Motor neuron (in vitro differentiated cells): ENCODE data around the gene NSUN2. TPM values are rescaled to one million over a fixed set of nuclear protein-coding genes. Genes with fewer than 3 reads are reported as not detected.

ENCODE experiments used
- ATAC-seq, 8 experiments: fragments of 200-7000 bp; cut with Tn5 transposase; replicated peaks in 6 of 8; 2 replicates each; pipeline ENCODE4 v1.8.0; 2021; ENCODE audit warnings: mild to moderate bottlenecking in 8 of 8, moderate library complexity in 8 of 8
- H3K27ac ChIP-seq, 2 donors: fragments of 250-450 bp; sonication (Bioruptor Pico); 2 replicates each; pipeline ENCODE4 v1.9.0; 2021; ENCODE audit warnings: antibody characterized with exemption in 2 of 2, mild to moderate bottlenecking in 2 of 2, moderate library complexity in 1 of 2
- H3K4me1 ChIP-seq, 2 donors: fragments of 250-450 bp; sonication (Bioruptor Pico); replicated peaks in 1 of 2; 2 replicates each; pipeline ENCODE4 v1.6.1; 2021; ENCODE audit warnings: antibody characterized with exemption in 2 of 2, mild to moderate bottlenecking in 2 of 2, moderate library complexity in 1 of 2
- H3K4me3 ChIP-seq, 5 donors: fragments of 250-450 bp; sonication (Bioruptor Pico); 2 replicates each; pipeline ENCODE4 v1.9.0; 2021; ENCODE audit warnings: antibody characterized with exemption in 5 of 5, mild to moderate bottlenecking in 5 of 5, moderate library complexity in 4 of 5
- WGBS, 10 experiments: fragments of 450-650 bp; shearing (Covaris generic); methylation state at CpG; one replicate each; pipeline ENCODE4 v1.0.0; 2022; 5-methylcytosine and 5-hydroxymethylcytosine counted together
- in situ Hi-C, 9 experiments: fragments of 400-800 bp; cut with MboI; loops; one replicate each; pipeline ENCODE4 v1.15.0; 2021; ENCODE audit warnings: low sequenced_read_pairs in 9 of 9, low pct_unique_long_range_greater_than_20kb in 2 of 9; ENCODE audit not compliant: unreplicated experiment in 9 of 9
- total RNA-seq, 8 experiments: library from RNA; unstranded; fragments of 300-600 nt; gene quantifications; 2 replicates each; pipeline versions ENCODE4 v1.2.3 to v1.2.4, GENCODE V29; 2022

NSUN2 gene
- total RNA-seq, 8 experiments from 2014 or later = 20.6 to 86.7 (median 35.2) TPM

DNA sequence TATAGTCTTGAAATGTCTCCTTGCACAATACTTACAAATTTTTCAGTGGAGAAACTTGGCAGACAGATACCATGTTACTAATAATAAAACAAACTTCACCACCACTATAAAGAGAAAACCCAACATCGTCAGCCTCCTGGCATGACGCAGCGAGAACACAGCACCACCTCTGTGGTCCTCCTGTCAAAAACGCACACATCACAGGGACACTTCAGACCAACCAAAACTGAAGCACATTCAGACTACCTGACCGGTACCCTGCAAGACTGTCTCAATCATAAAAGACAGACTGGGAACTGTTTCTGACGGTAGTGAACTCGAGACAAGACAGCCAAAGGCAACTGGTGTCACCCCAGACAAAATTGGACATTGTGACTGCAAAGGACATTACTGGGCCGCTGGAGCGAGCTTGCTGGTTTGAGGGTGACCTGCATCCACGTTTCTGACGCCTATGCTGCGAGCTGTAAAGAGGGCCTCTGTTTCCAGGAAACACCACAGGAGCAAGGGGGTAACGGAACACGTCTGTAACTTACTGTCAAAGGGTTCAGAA is 34.4 kb downstream of the NSUN2 start:
- Histone ChIP-seq H3K4me3 (no peak overlapping the region), H3K4me1 (peaks cover 8 to 17% of the 10 kb centered on the region in 2 donors), H3K27ac (no peak overlapping the region)
- in situ Hi-C loops = loop anchor here in 2 of 9 experiments (25.0 kb wide), 1 partner anchor 1111 kb away; no protein-coding TSS in a partner anchor
- WGBS, 10 experiments = 56 to 100% (median 82%) methylated on average over 2 to 12 of the region's 14 CpGs; no CpG with 5 or more reads in 2 of the 10 experiments
- no peak for ATAC-seq

DNA sequence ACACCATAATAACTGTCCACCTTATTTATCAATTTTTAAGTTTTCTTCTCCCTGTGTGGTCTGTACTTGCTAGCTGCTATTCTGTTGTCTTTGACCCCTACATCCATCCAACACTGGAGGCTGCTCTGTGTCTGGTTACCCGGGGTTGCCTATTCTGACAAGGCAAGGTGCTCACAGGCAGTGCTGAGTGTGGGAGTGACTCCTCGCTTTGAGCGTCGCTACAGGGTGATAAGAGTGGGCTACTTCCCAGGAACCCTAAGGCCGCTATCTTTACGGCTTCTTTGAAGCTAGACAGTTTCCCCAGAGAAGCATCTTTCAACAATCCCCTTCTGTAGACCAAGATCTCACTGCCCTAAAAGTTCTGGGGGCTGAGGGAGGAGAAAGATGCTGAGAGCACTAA is 35.3 kb downstream of the NSUN2 start:
- Histone ChIP-seq H3K27ac (no peak overlapping the region), H3K4me1 (peaks cover 8 to 20% of the 10 kb centered on the region in 2 donors), H3K4me3 (no peak overlapping the region)
- 63 to 100% (median 80%) methylated on average over 1 to 6 of the region's 6 CpGs; no CpG with 5 or more reads in 3 of the 10 experiments for WGBS, 10 experiments
- no peak for ATAC-seq
- in situ Hi-C loops = loop anchor here in 2 of 9 experiments (25.0 kb wide), 1 partner anchor 1110 kb away; no protein-coding TSS in a partner anchor

DNA sequence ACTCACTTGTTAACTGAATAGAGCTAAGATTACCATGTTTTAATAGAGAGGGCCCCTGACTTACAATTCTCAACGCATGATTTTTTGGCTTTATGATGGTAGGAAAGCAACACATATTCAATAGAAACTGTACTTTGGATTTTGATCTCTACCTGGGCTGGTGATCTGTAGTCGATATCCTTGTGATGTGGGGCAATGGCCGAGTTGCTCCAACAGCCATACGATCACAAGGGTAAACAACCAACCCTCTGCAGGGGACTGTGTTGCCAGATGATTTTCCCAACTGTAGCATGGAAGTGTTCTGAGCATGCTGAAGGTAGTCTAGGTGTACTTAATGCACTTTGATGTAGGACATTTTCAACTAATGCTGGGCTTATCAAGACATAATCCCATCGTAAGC is 36.5 kb downstream of the NSUN2 start:
- Histone ChIP-seq H3K27ac (no peak overlapping the region), H3K4me1 (peaks cover 5 to 16% of the 10 kb centered on the region in 2 donors), H3K4me3 (no peak overlapping the region)
- no peak for ATAC-seq
- in situ Hi-C loops = loop anchor here in 2 of 9 experiments (25.0 kb wide), 1 partner anchor 1109 kb away; no protein-coding TSS in a partner anchor
- 86 to 100% (median 100%) methylated on average over 1 to 5 of the region's 5 CpGs; no CpG with 5 or more reads in 2 of the 10 experiments for WGBS, 10 experiments

DNA sequence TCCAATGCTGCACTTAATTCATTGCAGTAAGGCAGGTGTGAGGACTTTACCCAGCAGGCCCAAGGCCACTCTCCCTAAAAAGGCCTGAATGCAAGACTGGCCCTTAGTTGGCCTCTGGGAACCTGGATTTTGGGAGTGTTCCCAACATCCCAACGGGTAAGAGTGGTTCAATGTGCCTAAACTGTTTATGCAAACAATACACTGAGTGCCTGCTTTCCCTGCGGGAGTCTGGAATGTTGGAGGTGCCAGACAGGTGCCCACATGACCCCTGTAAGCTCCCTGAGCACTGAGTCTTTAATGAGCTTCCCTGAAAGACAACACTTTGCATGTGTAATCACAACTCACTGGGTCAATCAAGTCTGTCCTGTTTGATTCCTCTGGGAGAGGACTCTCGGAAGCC is 37.4 kb downstream of the NSUN2 start:
- Histone ChIP-seq H3K4me1 (peaks cover 0 to 6% of the 10 kb centered on the region in 2 donors), H3K4me3 (no peak overlapping the region), H3K27ac (no peak overlapping the region)
- ATAC-seq = no peak
- in situ Hi-C loops = loop anchor here in 2 of 9 experiments (25.0 kb wide), 1 partner anchor 1108 kb away; no protein-coding TSS in a partner anchor
- 58 to 100% (median 96%) methylated on average over 1 to 2 of the region's 3 CpGs; no CpG with 5 or more reads in 2 of the 10 experiments for WGBS, 10 experiments

DNA sequence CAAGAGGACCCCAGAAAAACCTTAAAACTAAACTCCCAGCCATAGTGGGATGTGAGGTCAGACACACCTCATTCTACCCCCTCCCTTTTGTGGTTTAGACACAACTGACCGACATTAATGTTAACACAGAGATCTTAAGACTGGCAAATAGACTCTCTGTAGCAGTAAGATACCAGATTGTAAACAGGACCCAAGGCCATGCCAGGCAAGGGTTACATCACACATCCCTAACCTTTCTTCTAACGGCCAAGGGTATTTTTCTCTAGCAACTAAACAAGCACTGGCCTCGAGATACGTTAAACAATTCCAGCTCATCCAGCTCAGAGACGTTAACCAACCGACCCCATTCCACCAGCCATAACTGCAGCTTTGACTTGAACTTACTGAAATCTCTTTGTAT is 38.8 kb downstream of the NSUN2 start:
- WGBS, 10 experiments = 80 to 100% (median 91%) methylated on average over 1 to 6 of the region's 6 CpGs; no CpG with 5 or more reads in 4 of the 10 experiments
- Histone ChIP-seq H3K4me3 (no peak overlapping the region), H3K27ac (no peak overlapping the region), H3K4me1 (peaks cover 0 to 6% of the 10 kb centered on the region in 2 donors)
- ATAC-seq = no peak
- in situ Hi-C loops = loop anchor here in 2 of 9 experiments (25.0 kb wide), 1 partner anchor 1107 kb away; no protein-coding TSS in a partner anchor

DNA sequence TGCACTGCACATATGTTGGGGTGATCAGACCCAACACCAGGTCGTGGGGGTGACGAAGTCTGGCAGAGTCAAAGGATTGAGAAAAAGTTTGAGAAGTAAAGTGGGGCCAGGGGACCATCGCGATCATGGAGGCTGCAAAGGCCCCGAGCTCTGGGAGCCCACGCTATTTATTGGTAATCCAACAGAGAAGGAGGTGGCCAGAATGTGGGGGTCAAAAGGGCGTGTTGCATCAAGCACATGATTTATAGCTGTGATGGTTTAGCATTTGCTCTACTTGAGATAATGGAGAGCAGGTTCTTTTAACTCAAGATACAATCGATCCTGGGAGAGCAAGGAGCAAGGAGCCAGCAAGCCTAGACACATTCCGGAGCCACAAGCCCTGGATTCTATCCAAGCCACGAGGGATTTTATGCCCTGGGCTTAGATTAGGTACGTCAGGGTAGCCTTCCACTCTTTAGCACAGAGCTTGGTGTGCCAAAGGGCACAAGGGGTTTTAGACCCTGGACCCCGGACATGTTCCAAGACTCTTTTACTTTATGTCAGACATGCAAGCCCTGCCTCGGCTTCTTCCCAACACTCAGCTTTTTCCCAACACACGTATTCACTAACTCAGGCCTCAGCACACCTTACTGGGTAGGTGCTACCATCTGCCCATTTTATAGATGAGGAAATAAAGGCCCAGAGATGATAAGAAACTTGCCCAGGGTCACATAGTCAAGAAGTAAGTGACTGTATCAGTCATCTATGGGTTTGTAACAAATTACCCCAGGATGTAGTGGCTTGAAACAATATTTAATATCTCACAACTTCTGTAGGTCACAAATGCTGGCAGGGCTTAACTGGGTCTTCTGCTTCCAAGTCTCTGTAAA is 39.5 kb downstream of the NSUN2 start:
- ATAC-seq = no peak
- no peak overlapping the region for H3K27ac ChIP-seq
- 33 to 100% (median 83%) methylated on average over 1 to 13 of the region's 14 CpGs; no CpG with 5 or more reads in 1 of the 10 experiments for WGBS, 10 experiments
- in situ Hi-C loops = loop anchor here in 2 of 9 experiments (25.0 kb wide), 1 partner anchor 1106 kb away; no protein-coding TSS in a partner anchor
- H3K4me1 ChIP-seq = peaks cover 0 to 6% of the 10 kb centered on the region in 2 donors
- no peak overlapping the region for H3K4me3 ChIP-seq

DNA sequence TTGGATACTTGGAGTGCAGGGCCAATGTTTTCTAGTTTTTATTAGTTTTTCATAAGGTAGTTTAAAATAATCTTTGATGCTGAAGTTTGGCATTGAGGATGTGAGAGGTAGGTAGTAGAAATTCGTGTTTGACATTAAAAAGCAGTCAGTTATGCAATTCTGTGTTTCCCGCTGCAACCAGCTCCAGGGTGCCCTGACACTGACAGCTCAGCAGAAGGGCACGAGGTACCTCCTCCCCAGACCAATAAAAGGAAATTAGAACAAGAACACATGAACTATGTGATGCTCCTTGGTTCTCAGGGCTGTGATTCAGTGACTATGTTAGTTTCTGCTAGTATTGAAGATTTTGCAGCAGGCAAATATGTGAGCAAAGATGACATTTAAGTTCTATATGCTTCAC is 40.2 kb downstream of the NSUN2 start:
- in situ Hi-C loops = loop anchor here in 2 of 9 experiments (25.0 kb wide), 1 partner anchor 1105 kb away; no protein-coding TSS in a partner anchor
- 0 to 46% (median 23%) methylated on average over 1 to 3 of the region's 3 CpGs; no CpG with 5 or more reads in 4 of the 10 experiments for WGBS, 10 experiments
- Histone ChIP-seq H3K4me1 (peaks cover 0 to 6% of the 10 kb centered on the region in 2 donors), H3K4me3 (no peak overlapping the region), H3K27ac (no peak overlapping the region)
- ATAC-seq = no peak

DNA sequence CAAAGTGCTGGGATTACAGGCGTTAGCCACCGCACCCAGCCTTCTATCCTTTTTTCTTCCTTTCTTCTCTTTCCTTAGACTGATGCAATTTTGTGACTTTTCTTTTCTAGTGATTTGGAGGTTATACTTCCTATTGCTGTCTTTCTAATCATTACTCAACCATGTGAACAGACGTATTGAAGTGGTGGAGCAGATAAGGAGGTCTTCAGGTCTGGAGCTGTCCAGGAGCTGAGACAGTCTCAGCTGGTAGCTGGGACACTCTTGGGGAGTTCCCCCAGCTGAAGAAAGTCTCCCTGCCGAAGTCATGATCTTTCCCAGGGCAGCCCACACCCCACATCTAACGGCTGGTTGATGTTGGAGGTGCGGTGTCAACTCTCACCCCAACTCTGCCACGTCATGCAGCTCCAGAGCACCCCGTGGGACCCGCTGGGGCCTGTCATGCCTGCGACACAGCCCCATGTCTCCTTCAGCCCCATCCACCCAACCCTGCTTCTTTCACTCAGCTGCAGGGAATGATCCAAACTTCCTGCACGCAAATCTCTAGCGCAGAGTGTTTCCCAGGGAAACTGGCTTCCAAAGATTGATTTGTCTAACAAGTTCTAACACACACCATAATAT is 41.1 kb downstream of the NSUN2 start:
- Histone ChIP-seq H3K4me1 (peaks cover 0 to 6% of the 10 kb centered on the region in 2 donors), H3K4me3 (no peak overlapping the region), H3K27ac (no peak overlapping the region)
- WGBS, 10 experiments = 82 to 100% (median 91%) methylated on average over 1 to 3 of the region's 12 CpGs; no CpG with 5 or more reads in 4 of the 10 experiments
- in situ Hi-C loops = loop anchor here in 2 of 9 experiments (25.0 kb wide), 1 partner anchor 1104 kb away; no protein-coding TSS in a partner anchor
- ATAC-seq = no peak

DNA sequence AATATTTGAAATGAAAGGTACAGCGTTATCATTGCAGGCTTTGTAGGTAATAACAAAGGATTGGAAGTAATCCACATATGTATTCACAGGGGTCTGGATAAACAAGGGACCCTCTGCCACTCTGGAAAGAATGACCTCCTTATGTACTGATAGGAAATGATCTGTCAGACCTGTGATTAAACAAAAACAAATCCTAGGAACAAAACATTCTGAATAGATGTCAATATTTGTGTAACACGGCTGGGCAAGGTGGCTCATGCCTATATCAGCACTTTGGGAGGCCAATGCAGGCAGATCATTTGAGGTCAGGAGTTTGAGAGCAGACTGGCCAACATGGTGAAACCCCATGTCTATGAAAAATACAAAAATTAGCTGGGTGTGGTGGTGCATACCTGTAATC is 42.3 kb downstream of the NSUN2 start:
- 50 to 100% (median 80%) methylated on average over 1 to 2 of the region's 2 CpGs; no CpG with 5 or more reads in 2 of the 10 experiments for WGBS, 10 experiments
- in situ Hi-C loops = loop anchor here in 2 of 9 experiments (25.0 kb wide), 1 partner anchor 1103 kb away; no protein-coding TSS in a partner anchor
- H3K4me3 ChIP-seq = no peak overlapping the region
- ATAC-seq = no peak
- no peak overlapping the region for H3K27ac ChIP-seq
- peaks cover 0 to 6% of the 10 kb centered on the region in 2 donors for H3K4me1 ChIP-seq

DNA sequence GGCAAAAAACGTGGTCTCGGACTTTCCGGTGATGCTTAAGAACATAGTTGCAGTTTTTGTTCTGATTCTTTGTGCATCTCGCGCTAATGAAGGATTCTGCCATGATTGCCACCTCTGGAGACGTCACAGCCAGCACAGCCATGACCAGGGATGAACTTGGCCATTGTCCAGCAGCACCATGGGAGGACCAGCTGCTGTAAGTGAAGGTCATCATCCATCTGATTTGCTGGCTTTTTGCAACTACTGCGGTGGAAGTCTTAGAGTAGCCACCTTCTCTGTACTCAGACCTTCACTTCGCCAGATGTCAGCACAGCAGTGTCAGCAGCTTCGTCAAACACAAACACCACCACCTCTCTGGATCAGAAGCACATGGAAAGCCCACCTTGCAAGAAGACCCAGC is 45.7 kb downstream of the NSUN2 start:
- 80 to 90% (median 82%) methylated on average over 1 to 7 of the region's 9 CpGs; no CpG with 5 or more reads in 4 of the 10 experiments for WGBS, 10 experiments
- in situ Hi-C loops = loop anchor here in 2 of 9 experiments (25.0 kb wide), 1 partner anchor 1100 kb away; no protein-coding TSS in a partner anchor
- H3K27ac ChIP-seq = no peak overlapping the region

DNA sequence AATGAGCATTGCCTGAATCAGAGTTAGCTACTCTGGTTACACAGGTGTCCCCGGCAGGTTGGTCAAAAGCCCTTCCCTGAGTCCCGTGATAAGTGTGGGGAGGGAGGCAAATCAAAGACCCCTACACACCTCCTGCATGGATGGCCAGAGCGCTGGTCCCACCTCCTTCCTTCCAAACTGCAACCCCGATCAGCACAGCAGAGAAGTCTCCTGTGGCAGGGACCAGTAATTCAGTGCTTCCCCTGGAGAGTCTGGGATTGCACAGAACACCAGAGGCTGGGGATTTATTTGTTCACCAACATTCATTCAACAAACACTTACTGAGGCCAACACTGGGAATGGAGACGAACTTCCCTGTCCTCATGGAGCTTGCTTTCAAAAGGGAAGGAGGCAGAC is 46.2 kb downstream of the NSUN2 start:
- H3K4me1 ChIP-seq = peaks cover 11 to 22% of the 10 kb centered on the region in 2 donors
- H3K4me3 ChIP-seq = no peak overlapping the region
- no peak for ATAC-seq
- in situ Hi-C loops = loop anchor here in 2 of 9 experiments (25.0 kb wide), 1 partner anchor 1099 kb away; no protein-coding TSS in a partner anchor
- 21 to 90% (median 79%) methylated on average over 2 to 4 of the region's 5 CpGs; no CpG with 5 or more reads in 4 of the 10 experiments for WGBS, 10 experiments
- H3K27ac ChIP-seq = no peak overlapping the region

More for the DNA sequence above, 45.7 kb downstream of the NSUN2 start:
- Histone ChIP-seq H3K4me3 (no peak overlapping the region), H3K4me1 (peaks cover 11 to 17% of the 10 kb centered on the region in 2 donors)
- no peak for ATAC-seq
